H1 (cell line): ENCODE data around the gene NCEH1. TPM values are rescaled to one million over a fixed set of nuclear protein-coding genes. Genes with fewer than 3 reads are reported as not detected.

Experiments
- EP300 ChIP-seq, 2 experiments: IDR thresholded peaks; 1 replicate in 1 of 2; 2 replicates in 1 of 2; pipeline ENCODE4 v1.6.1; 2011 to 2012; ENCODE audit warnings: low read depth in 2 of 2, low read length in 2 of 2, mild to moderate bottlenecking in 2 of 2, borderline replicate concordance in 1 of 2, inconsistent platforms in 1 of 2, moderate library complexity in 1 of 2
- HDAC6 ChIP-seq: IDR thresholded peaks from one replicate; pipeline ENCODE4 v1.7.1; 2012; ENCODE audit warnings: low read depth, mild to moderate bottlenecking, inconsistent platforms, low read length, moderate library complexity
- KDM4A ChIP-seq: IDR thresholded peaks from one replicate; pipeline ENCODE4 v1.7.1; 2012; ENCODE audit warnings: low read depth, mild to moderate bottlenecking, moderate library complexity, low read length, inconsistent platforms; ENCODE audit not compliant: severe bottlenecking
- POLR2AphosphoS5 ChIP-seq: IDR thresholded peaks from 2 replicates; pipeline ENCODE4 v1.6.1; 2011; ENCODE audit warnings: low read depth, low read length
- RAD21 ChIP-seq, 2 experiments: IDR thresholded peaks in 1 of 2; conservative IDR thresholded peaks in 1 of 2; 2 replicates each; pipeline ENCODE4 v1.6.1; 2011; ENCODE audit warnings: low read depth in 2 of 2, low read length in 2 of 2, improper control_type of control experiment in 1 of 2, inconsistent platforms in 1 of 2, mild to moderate bottlenecking in 1 of 2, moderate library complexity in 1 of 2
- SRF ChIP-seq: IDR thresholded peaks from 2 replicates; pipeline ENCODE4 v1.6.1; 2011; ENCODE audit warnings: mild to moderate bottlenecking, low read depth, low read length, moderate library complexity
- TCF12 ChIP-seq: IDR thresholded peaks from 2 replicates; pipeline ENCODE4 v1.6.1; 2011; ENCODE audit warnings: low read depth, mild to moderate bottlenecking, low read length
- polyA plus RNA-seq, 7 experiments: library from polyadenylated mRNA; depleted of rRNA in 3 of 7; stranded (reverse) in 5 of 7; unstranded in 2 of 7; fragments of >200 nt in 5 of 7; fragments of 200-250 nt in 2 of 7; gene quantifications; 1 replicate in 5 of 7; 2 replicates in 1 of 7; 4 replicates in 1 of 7; pipeline versions ENCODE4 v1.2.1 to v1.2.3, GENCODE V29; 2011 to 2013; ENCODE audit warnings: missing spikeins in 2 of 7, mixed read lengths in 2 of 7
- total RNA-seq: library from RNA; stranded (reverse); fragmentation: NEBNext Ultra II Directional; extraction: Animal tissue kit (Norgen Biotek cat#: 25700); gene quantifications from 2 replicates; pipeline ENCODE4 v1.2.1, GENCODE V29; 2021

The NCEH1 gene
- total and polyA plus RNA-seq, 2 of the 8 experiments (the other 6 are each of a cell fraction or from before 2014, with no cell fraction given), result 2.2 to 6.4 TPM

GRCh38 chr3:172708921-172709773 is 1.7 kb downstream of the NCEH1 start (continued):
- TF ChIP-seq EP300 (IDR thresholded peaks at IDR 0.05; ENCODE audit: borderline replicate concordance in 1 of 2, low read depth in 2 of 2, low read length in 2 of 2) (no peak), KDM4A (no peak), RAD21 (IDR thresholded peaks at IDR 0.05 in 1 of 2, conservative IDR thresholded peaks at IDR 0.05 in 1 of 2; ENCODE audit: low read depth in 2 of 2, low read length in 2 of 2) (no peak), POLR2AphosphoS5 (no peak), HDAC6 (no peak), SRF (no peak), TCF12 (no peak)
